Neutrophil (primary cell): ENCODE results near the gene GPR39.

Experiments used
- H3K27ac ChIP-seq: fragments of 200-600 bp; sonication (generic); 2 replicates; pipeline ENCODE4 v1.5.1; 2016; ENCODE audit warnings: mild to moderate bottlenecking, moderate library complexity
- H3K27me3 ChIP-seq: fragments of 200-600 bp; sonication (generic); 2 replicates; pipeline ENCODE4 v1.6.0; 2016; ENCODE audit warnings: mild to moderate bottlenecking
- H3K36me3 ChIP-seq: fragments of 200-600 bp; sonication (generic); 2 replicates; pipeline ENCODE4 v1.5.1; 2017
- H3K4me1 ChIP-seq, 2 experiments: fragments of 200-600 bp in 1 of 2; sonication (generic) in 1 of 2; 1 replicate in 1 of 2; 2 replicates in 1 of 2; pipeline versions ENCODE4 v1.5.1 to v1.6.1; 2013 to 2016; ENCODE audit warnings: low read depth in 1 of 2, low read length in 1 of 2, mild to moderate bottlenecking in 1 of 2, moderate library complexity in 1 of 2; ENCODE audit not compliant: control insufficient read depth in 1 of 2, insufficient read depth in 1 of 2
- H3K4me3 ChIP-seq, 2 experiments: fragments of 200-600 bp in 1 of 2; sonication (generic) in 1 of 2; 1 replicate in 1 of 2; 2 replicates in 1 of 2; pipeline ENCODE4 v1.5.1; 2013 to 2016; ENCODE audit warnings: low read depth in 1 of 2, low read length in 1 of 2, mild to moderate bottlenecking in 1 of 2, moderate library complexity in 1 of 2
- H3K9me3 ChIP-seq: fragments of 200-600 bp; sonication (generic); 2 replicates; pipeline ENCODE4 v1.5.1; 2016
- TF ChIP-seq, protein P1 (sequence below): fragments of 200-600 bp; sonication (generic); IDR thresholded peaks from 2 replicates; pipeline ENCODE4 v1.5.1; 2016; ENCODE audit warnings: antibody characterized with exemption

Gene GPR39

GRCh38 chr2:132468821-132469675 lies 52.4 kb downstream of the GPR39 start:
- Histone ChIP-seq H3K9me3 (no peaks in the 10 kb centered on the region), H3K4me1 (no peaks in the 10 kb centered on the region)

GRCh38 chr2:132470746-132471145 lies 54.1 kb downstream of the GPR39 start:
- H3K27me3 ChIP-seq, result no peaks in the 10 kb centered on the region
- H3K4me1 ChIP-seq, result no peaks in the 10 kb centered on the region
- H3K9me3 ChIP-seq, result no peaks in the 10 kb centered on the region
- H3K36me3 ChIP-seq, result no peaks in the 10 kb centered on the region
- no peak overlapping the region for H3K4me3 ChIP-seq
- TF ChIP-seq, protein P1, sequence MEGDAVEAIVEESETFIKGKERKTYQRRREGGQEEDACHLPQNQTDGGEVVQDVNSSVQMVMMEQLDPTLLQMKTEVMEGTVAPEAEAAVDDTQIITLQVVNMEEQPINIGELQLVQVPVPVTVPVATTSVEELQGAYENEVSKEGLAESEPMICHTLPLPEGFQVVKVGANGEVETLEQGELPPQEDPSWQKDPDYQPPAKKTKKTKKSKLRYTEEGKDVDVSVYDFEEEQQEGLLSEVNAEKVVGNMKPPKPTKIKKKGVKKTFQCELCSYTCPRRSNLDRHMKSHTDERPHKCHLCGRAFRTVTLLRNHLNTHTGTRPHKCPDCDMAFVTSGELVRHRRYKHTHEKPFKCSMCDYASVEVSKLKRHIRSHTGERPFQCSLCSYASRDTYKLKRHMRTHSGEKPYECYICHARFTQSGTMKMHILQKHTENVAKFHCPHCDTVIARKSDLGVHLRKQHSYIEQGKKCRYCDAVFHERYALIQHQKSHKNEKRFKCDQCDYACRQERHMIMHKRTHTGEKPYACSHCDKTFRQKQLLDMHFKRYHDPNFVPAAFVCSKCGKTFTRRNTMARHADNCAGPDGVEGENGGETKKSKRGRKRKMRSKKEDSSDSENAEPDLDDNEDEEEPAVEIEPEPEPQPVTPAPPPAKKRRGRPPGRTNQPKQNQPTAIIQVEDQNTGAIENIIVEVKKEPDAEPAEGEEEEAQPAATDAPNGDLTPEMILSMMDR, result no peak
- no peak overlapping the region for H3K27ac ChIP-seq

More at GRCh38 chr2:132468821-132469675, 52.4 kb downstream of the GPR39 start:
- H3K36me3 ChIP-seq, result no peaks in the 10 kb centered on the region
- H3K27ac ChIP-seq, result no peak overlapping the region
- TF ChIP-seq, protein P1, result no peak
- no peak overlapping the region for H3K4me3 ChIP-seq
- no peaks in the 10 kb centered on the region for H3K27me3 ChIP-seq

DNA sequence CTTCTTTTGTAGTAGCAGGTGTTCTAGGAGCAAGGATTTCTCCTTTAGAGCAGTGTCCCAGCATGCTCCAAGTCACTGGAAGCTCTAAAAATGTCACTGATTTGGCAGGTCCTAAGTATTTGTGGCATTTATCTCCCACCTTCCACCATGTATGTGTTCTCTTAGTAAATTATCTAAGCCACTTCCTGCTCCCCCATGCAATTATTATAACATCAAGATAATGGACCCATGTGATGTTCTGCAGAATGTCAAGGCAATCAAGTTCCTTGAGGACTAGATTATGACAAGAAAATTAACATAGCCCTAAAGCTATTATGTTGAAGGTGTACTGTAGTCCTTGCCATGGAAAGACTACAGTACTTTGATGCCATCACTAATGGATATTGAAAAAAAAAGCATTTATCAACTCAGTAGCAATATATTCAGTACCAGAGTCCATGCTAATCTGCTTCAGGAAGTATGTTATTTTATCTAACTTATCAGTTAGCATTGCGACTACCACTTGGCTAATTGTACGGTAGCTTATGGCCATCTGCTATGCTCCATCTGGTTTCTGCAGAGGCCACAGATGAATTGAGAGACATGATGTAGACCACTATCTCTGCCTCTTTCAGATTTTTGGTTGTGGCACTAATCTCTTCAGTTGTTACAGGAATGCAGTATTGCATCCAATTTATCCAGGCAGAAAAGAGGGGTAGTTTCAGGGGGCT lies 56.7 kb downstream of the GPR39 start:
- no peaks in the 10 kb centered on the region for H3K27me3 ChIP-seq
- H3K4me3 ChIP-seq, result no peak overlapping the region
- no peaks in the 10 kb centered on the region for H3K9me3 ChIP-seq
- H3K4me1 ChIP-seq, result no peaks in the 10 kb centered on the region
- TF ChIP-seq, protein P1, result no peak
- H3K27ac ChIP-seq, result no peak overlapping the region
- H3K36me3 ChIP-seq, result no peaks in the 10 kb centered on the region

GRCh38 chr2:132475615-132476014 lies 59.0 kb downstream of the GPR39 start:
- Histone ChIP-seq H3K9me3 (no peaks in the 10 kb centered on the region), H3K27me3 (no peaks in the 10 kb centered on the region), H3K27ac (no peak overlapping the region), H3K4me1 (no peaks in the 10 kb centered on the region), H3K4me3 (no peak overlapping the region), H3K36me3 (no peaks in the 10 kb centered on the region)
- TF ChIP-seq, protein P1, result no peak

GRCh38 chr2:132477436-132477835 lies 60.8 kb downstream of the GPR39 start:
- H3K4me3 ChIP-seq, result no peak overlapping the region
- no peaks in the 10 kb centered on the region for H3K36me3 ChIP-seq
- no peaks in the 10 kb centered on the region for H3K9me3 ChIP-seq
- no peak overlapping the region for H3K27ac ChIP-seq
- no peaks in the 10 kb centered on the region for H3K27me3 ChIP-seq
- TF ChIP-seq, protein P1, result no peak
- no peaks in the 10 kb centered on the region for H3K4me1 ChIP-seq
